GM10266 (cell line): ENCODE data around the gene FAM167B.

ENCODE experiments used
- DNase-seq: peaks from one replicate; pipeline ENCODE4 v3.0.0; 2012; ENCODE audit errors: extremely low spot score
- TF ChIP-seq, protein P1 (sequence below): IDR thresholded peaks from 2 replicates; pipeline ENCODE4 v1.5.1; 2012; ENCODE audit warnings: mild to moderate bottlenecking, low read depth; ENCODE audit not compliant: control insufficient read depth, insufficient read depth; ENCODE audit errors: missing control alignments

The FAM167B gene

DNA sequence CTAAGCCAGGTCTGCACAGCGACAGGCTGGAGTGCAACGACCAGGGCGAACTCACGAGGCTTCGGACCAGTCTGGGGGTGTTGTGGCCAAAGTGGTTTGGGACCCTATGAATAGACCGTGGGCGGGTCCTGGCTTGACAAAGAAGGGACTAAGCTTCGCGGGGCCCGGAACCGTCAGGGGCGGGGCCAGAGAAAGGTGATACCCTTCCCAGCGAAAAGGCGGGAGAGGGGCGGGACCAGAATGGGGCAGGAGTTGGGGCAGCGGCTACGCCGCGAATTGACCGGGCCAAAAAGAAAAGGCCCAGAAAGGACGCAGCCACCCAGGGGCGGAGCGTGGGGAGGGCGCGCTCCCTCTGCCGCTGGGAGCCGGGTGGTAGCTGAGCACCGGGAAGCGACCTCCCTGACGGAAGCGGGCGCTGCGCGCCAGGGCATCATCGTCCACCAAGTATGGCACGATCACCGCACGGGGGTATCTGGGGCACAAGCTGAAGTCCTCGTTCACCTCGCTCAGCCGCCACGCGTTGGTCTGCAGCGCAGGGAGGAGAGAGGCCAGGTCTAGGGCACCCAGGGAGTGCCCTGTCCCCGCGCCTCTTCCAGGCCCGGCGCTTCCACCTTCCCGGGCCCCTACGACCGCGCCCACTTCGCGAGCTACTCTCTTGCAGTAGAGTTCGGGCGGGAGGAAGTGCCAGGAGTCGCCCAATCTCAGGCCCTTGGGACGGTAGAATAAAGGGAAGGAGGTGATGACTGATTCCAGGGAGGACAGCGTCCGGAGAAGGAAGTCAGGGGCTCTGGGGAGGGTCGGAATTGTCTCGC is 6.7 kb upstream of the FAM167B start:
- no peak for DNase-seq
- TF ChIP-seq, protein P1, sequence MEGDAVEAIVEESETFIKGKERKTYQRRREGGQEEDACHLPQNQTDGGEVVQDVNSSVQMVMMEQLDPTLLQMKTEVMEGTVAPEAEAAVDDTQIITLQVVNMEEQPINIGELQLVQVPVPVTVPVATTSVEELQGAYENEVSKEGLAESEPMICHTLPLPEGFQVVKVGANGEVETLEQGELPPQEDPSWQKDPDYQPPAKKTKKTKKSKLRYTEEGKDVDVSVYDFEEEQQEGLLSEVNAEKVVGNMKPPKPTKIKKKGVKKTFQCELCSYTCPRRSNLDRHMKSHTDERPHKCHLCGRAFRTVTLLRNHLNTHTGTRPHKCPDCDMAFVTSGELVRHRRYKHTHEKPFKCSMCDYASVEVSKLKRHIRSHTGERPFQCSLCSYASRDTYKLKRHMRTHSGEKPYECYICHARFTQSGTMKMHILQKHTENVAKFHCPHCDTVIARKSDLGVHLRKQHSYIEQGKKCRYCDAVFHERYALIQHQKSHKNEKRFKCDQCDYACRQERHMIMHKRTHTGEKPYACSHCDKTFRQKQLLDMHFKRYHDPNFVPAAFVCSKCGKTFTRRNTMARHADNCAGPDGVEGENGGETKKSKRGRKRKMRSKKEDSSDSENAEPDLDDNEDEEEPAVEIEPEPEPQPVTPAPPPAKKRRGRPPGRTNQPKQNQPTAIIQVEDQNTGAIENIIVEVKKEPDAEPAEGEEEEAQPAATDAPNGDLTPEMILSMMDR = peak; percentile 44

DNA sequence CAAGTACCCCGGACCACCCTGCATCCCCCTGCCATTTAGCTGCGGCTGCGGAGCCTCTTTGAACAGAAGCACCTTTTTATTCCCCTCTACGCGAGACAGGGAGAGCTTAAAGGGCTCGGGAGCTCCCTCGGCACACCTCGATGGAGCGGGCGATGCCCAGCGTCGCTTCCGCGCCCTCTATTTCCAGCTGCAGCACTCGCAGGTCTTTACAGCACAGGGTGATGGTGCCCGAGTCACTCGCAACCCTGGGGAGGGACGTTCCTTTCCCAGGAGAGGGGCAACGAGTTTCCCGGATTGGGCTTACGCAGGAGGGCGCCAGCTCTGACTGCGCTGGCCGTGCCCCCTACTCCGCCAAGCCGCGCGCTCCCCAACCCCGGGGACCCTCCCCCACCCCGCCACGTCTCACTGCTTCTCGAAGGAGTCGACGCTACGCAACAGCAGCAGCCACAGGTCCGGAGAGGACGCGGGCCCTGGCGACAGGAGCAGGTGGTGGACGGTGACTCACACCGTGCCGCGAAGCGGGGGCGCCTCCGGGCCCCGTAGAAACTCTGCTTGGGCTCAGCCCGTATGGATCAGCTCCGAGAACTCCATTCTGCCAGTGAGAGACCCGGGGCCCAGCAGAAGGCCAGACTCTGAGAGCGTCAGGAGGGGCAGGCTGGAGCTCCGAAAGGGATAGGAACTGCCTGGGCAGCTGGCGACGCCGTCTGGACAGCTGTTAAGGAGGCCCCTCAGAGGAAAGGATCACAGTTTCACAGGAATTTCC is 5.8 kb upstream of the FAM167B start:
- DNase-seq = peak; percentile 68
- TF ChIP-seq, protein P1 = peak; percentile 1

DNA sequence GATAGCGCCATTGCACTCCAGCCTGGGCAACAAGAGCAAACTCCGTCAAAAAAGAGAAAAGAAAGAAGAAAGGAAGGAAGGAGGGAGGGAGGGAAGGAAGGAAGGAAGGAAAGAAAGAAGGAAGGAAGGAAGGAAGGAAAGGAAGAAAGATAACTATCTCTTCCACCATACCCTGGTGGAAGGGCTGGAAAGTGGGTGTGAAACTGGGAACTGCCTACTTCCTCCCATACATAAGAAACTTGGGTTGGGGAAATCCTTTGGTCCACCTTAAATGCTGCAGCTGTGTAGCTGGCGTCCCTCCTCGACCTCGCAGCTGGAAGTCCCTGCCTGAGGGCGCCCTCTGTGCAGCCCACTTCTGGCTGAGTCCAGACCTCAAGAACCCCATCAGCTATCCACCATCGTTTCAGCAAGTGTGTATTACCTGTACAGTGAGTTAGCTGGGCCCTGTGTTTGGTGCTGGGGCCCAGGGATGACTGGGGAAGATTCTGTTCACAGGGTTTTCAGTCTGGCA is 4.6 kb upstream of the FAM167B start:
- DNase-seq = no peak
- TF ChIP-seq, protein P1 = no peak

DNA sequence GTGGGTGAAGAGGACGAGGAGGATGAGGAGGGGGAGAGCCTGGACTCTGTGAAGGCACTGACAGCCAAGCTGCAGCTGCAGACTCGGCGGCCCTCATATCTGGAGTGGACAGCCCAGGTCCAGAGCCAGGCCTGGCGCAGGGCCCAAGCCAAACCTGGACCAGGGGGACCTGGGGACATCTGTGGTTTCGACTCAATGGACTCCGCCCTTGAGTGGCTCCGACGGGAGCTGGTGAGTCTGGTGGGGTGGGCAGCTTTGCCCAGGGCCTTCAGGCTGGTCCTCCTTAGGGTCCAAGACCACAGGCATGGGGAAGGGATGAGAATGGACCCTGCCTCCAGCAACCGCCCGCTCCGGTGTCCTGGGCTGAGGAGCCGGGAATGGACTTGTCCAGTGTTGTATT is 430 bp downstream of the FAM167B start:
- TF ChIP-seq, protein P1 = no peak
- DNase-seq = no peak

DNA sequence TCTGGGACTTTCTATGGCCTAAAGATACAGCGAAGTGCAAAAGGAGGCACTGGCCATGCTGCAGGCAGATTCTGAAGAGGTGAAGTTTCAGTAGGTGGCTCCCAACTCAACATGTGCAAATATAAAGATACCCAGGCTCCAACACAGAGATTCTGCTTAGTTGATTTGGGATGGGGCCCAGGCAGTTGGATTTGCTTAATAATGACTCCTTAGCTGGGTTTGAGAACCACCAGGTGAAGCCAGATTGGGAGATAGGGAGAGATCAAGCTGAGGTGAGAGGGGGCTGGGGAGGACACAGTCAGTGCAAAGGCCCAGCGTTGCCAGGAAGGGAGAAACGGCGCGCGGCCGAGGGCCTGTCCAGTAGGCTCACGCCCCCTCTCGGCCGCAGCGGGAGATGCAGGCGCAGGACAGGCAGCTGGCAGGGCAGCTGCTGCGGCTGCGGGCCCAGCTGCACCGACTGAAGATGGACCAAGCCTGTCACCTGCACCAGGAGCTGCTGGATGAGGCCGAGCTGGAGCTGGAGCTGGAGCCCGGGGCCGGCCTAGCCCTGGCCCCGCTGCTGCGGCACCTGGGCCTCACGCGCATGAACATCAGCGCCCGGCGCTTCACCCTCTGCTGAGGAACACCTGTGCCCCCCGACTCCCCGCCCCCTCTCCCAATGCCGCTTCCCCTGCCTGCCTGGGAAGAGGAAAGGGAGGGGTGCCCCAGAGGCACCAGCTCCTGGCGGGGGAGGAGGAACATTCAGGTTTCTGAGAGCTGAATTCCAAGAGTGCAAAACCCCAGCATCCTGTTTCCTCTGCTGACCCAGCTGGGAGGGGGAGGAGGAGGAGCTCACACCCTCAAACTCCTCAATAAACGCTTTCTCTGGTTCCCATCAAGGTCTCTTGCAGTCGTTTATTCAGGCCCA is 1.2 kb downstream of the FAM167B start:
- DNase-seq = peak; percentile 82
- TF ChIP-seq, protein P1 = peak; percentile 96

DNA sequence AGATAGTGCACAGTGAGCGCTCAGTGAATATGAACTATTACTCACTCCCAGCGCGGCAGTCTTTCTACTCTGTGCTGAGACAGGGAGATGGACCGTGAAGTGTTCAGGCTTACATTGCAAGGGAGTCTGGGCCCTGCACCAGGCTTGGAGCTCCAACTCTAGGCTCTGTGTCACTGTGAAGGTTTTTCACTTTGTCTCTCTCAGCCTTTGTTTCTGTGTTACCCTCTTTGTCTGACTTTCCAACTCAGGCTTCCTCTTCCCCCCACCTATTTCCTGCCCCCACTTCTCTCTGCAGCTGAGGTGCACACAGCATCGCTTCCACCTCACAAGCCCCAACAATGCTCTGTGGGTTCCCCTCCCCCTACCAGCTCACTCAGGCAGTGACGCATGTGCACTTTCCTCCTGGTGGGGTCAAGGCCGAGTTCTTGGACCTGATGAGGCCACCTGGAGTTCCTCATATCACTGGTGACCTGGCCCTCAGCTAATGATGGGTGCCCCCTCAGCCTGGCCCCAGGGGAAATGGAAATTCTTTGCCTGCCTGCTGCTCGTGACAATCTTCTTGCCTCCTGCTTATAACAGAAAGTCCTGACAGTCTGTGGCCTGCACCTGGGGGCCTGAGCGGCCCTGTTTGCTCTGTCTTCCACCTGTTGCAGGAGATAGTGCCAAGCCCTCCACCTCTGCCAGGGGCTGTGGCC is 3.0 kb downstream of the FAM167B start:
- DNase-seq = peak; percentile 85
- TF ChIP-seq, protein P1 = no peak
